Lung (tissue), 12 donors: ENCODE results near the gene C9orf78. TPM values are rescaled to one million over a fixed set of nuclear protein-coding genes. Genes with fewer than 3 reads are reported as not detected.
A peak's percentile ranks its signal among the peaks of the same experiment; 100 is the strongest.

Experiments
- ATAC-seq: fragments of 200-7000 bp; cut with Tn5 transposase; one replicate; pipeline ENCODE4 v1.9.1; 2020; ENCODE audit warnings: moderate number of reproducible peaks; ENCODE audit not compliant: insufficient read depth, low FRiP score
- DNase-seq, 3 donors: peaks; one replicate each; pipeline ENCODE4 v3.0.0-alpha.2; 2013 to 2017
- H3K27ac ChIP-seq, 2 donors: one replicate each; pipeline ENCODE4 v1.5.1; 2013; ENCODE audit warnings: mild to moderate bottlenecking in 2 of 2, moderate library complexity in 2 of 2, control low read depth in 1 of 2, inconsistent platforms in 1 of 2, low read depth in 1 of 2, low read length in 1 of 2
- H3K27me3 ChIP-seq, 3 donors: one replicate each; pipeline ENCODE4 v1.5.1; 2013; ENCODE audit warnings: low read length in 2 of 3; ENCODE audit not compliant: control insufficient read depth in 3 of 3, insufficient read depth in 3 of 3
- H3K36me3 ChIP-seq, 4 donors: one replicate each; pipeline ENCODE4 v1.5.1; 2013; ENCODE audit warnings: low read length in 4 of 4, mild to moderate bottlenecking in 1 of 4, moderate library complexity in 1 of 4; ENCODE audit not compliant: control insufficient read depth in 4 of 4, insufficient read depth in 4 of 4
- H3K4me1 ChIP-seq, 5 donors: one replicate each; pipeline ENCODE4 v1.5.1; 2013; ENCODE audit warnings: low read length in 5 of 5, mild to moderate bottlenecking in 2 of 5, moderate library complexity in 1 of 5; ENCODE audit not compliant: control insufficient read depth in 5 of 5, insufficient read depth in 5 of 5
- H3K4me3 ChIP-seq: one replicate; pipeline ENCODE4 v1.5.1; 2013; ENCODE audit warnings: mild to moderate bottlenecking, control low read depth, moderate library complexity
- H3K9ac ChIP-seq, 2 donors: one replicate each; pipeline ENCODE4 v1.5.1; 2013; ENCODE audit warnings: low read length in 2 of 2, control low read depth in 1 of 2; ENCODE audit not compliant: insufficient read depth in 1 of 2
- H3K9me3 ChIP-seq, 4 donors: one replicate each; pipeline ENCODE4 v1.5.1; 2013; ENCODE audit warnings: low read length in 3 of 4, mild to moderate bottlenecking in 1 of 4, moderate library complexity in 1 of 4; ENCODE audit not compliant: control insufficient read depth in 4 of 4, insufficient read depth in 3 of 4
- CTCF ChIP-seq: IDR thresholded peaks from 2 replicates; pipeline ENCODE4 v1.5.1; 2012; ENCODE audit warnings: mild to moderate bottlenecking; ENCODE audit errors: control extremely low read depth, extremely low read depth
- WGBS, 2 donors: extraction: QIAGEN DNeasy Blood & Tissue Kit; methylation state at CpG; one replicate each; pipeline ENCODE4 v1.1.7; 2013; 5-methylcytosine and 5-hydroxymethylcytosine counted together
- polyA plus RNA-seq, 2 donors: library from polyadenylated mRNA; stranded (reverse); fragments of 200-250 nt; gene quantifications; one replicate each; pipeline ENCODE4 v1.2.1, GENCODE V29; 2013
- total RNA-seq, 2 donors: library from RNA; depleted of rRNA in 1 of 2; stranded (reverse); fragments of >200 nt in 1 of 2; gene quantifications; one replicate each; pipeline ENCODE4 v1.2.1, GENCODE V29; 2014 to 2021
- donor health status: control.
- donor health status: control.
- donor health status: Bipolar disorder and iron deficiency.
- donor health status: healthy.
- donor health status: DM: yes; HTN: yes; CAD: no.

Gene C9orf78
- total and polyA plus RNA-seq, 4 donors, result 28.3 to 57.9 (median 35.7) TPM

- Histone ChIP-seq H3K36me3 (peaks cover 1 to 54% (median 17%) of the 10 kb centered on the region in 4 donors), H3K27ac (no peak overlapping the region), H3K9ac (no peak overlapping the region), H3K9me3 (no peaks in the 10 kb centered on the region), H3K27me3 (no peaks in the 10 kb centered on the region), H3K4me1 (no peaks in the 10 kb centered on the region), H3K4me3 (no peak overlapping the region)
- TF ChIP-seq CTCF, result no peak
- 94 to 95% methylated on average over 10 to 11 of the region's 11 CpGs for WGBS, 2 donors
- no peak for ATAC-seq
- DNase-seq, result no peak
Measured at GRCh38 chr9:129871046-129871445, 36.0 kb upstream of the C9orf78 start.

GRCh38 chr9:129869585-129870501 is 34.8 kb upstream of the C9orf78 start:
- H3K36me3 ChIP-seq, result peaks cover 0 to 52% (median 11%) of the 10 kb centered on the region in 4 donors
- no peak for TF ChIP-seq CTCF
- no peaks in the 10 kb centered on the region for H3K9me3 ChIP-seq
- H3K27me3 ChIP-seq, result no peaks in the 10 kb centered on the region
- no peak overlapping the region for H3K4me3 ChIP-seq
- no peaks in the 10 kb centered on the region for H3K4me1 ChIP-seq
- no peak overlapping the region for H3K9ac ChIP-seq
- WGBS, 2 donors, result 93 to 96% methylated on average over 19 to 24 of the region's 24 CpGs
- H3K27ac ChIP-seq, result no peak overlapping the region
- DNase-seq (no peak), ATAC-seq (no peak)

- Histone ChIP-seq H3K4me1 (no peaks in the 10 kb centered on the region), H3K4me3 (no peak overlapping the region), H3K27ac (peak overlapping the region in 1 of 2 donors; percentile 7), H3K9me3 (no peaks in the 10 kb centered on the region), H3K36me3 (peaks cover 0 to 43% (median 6%) of the 10 kb centered on the region in 4 donors), H3K27me3 (no peaks in the 10 kb centered on the region), H3K9ac (no peak overlapping the region)
- ATAC-seq (peak; percentile 53), DNase-seq (no peak)
- WGBS, 2 donors, result 79 to 84% methylated on average over 28 of the region's 28 CpGs
- TF ChIP-seq CTCF, result no peak
Measured at GRCh38 chr9:129868872-129869486, 33.9 kb upstream of the C9orf78 start.
